ENCODE results near the gene RASSF5. TPM values are rescaled to one million over a fixed set of nuclear protein-coding genes. Genes with fewer than 3 reads are reported as not detected.

The RASSF5 gene
- total RNA-seq, 2 donors from 2014 or later: 9.9 to 17.5 TPM

- Histone ChIP-seq H3K36me3 (no peaks in the 10 kb centered on the region), H3K9me3 (no peaks in the 10 kb centered on the region), H3K4me3 (no peak overlapping the region), H3K27ac (no peak overlapping the region), H3K4me1 (peaks cover 0 to 10% of the 10 kb centered on the region in 2 donors), H3K27me3 (no peaks in the 10 kb centered on the region)
- no peak for TF ChIP-seq CTCF (IDR thresholded peaks at IDR 0.05)
- DNase-seq (ENCODE audit: low spot score): no peak
Measured at GRCh38 chr1:206518743-206519142, 11.4 kb downstream of the RASSF5 start.

GRCh38 chr1:206521127-206521526, 13.8 kb downstream of the RASSF5 start:
- no peak for TF ChIP-seq CTCF (IDR thresholded peaks at IDR 0.05)

GRCh38 chr1:206521694-206522402, 14.5 kb downstream of the RASSF5 start:
- DNase-seq (ENCODE audit: low spot score): no peak
- H3K4me1 ChIP-seq: peaks cover 0 to 5% of the 10 kb centered on the region in 2 donors
- no peaks in the 10 kb centered on the region for H3K27me3 ChIP-seq
- TF ChIP-seq CTCF (IDR thresholded peaks at IDR 0.05): no peak
- peak overlapping the region; percentile 8 to 57 for H3K27ac ChIP-seq
- H3K9me3 ChIP-seq: no peaks in the 10 kb centered on the region
- H3K36me3 ChIP-seq: no peaks in the 10 kb centered on the region
- H3K4me3 ChIP-seq: no peak overlapping the region

More at GRCh38 chr1:206521127-206521526, 13.8 kb downstream of the RASSF5 start:
- Histone ChIP-seq H3K27me3 (no peaks in the 10 kb centered on the region), H3K4me3 (no peak overlapping the region), H3K27ac (peak overlapping the region in 1 of 2 donors; percentile 57), H3K36me3 (no peaks in the 10 kb centered on the region), H3K4me1 (peaks cover 0 to 5% of the 10 kb centered on the region in 2 donors), H3K9me3 (no peaks in the 10 kb centered on the region)
- DNase-seq (ENCODE audit: low spot score): no peak

GRCh38 chr1:206524739-206525364, 17.5 kb downstream of the RASSF5 start:
- H3K27ac ChIP-seq: no peak overlapping the region
- no peaks in the 10 kb centered on the region for H3K9me3 ChIP-seq
- H3K4me3 ChIP-seq: no peak overlapping the region
- H3K4me1 ChIP-seq: peaks cover 0 to 5% of the 10 kb centered on the region in 2 donors
- DNase-seq (ENCODE audit: low spot score): no peak
- no peak for TF ChIP-seq CTCF (IDR thresholded peaks at IDR 0.05)
- H3K36me3 ChIP-seq: no peaks in the 10 kb centered on the region
- no peaks in the 10 kb centered on the region for H3K27me3 ChIP-seq

GRCh38 chr1:206526064-206526911, 19.0 kb downstream of the RASSF5 start:
- no peaks in the 10 kb centered on the region for H3K9me3 ChIP-seq
- TF ChIP-seq CTCF (IDR thresholded peaks at IDR 0.05): no peak

More at GRCh38 chr1:206526064-206526911, 19.0 kb downstream of the RASSF5 start:
- no peak overlapping the region for H3K27ac ChIP-seq
- DNase-seq (ENCODE audit: low spot score): no peak
- H3K36me3 ChIP-seq: no peaks in the 10 kb centered on the region
- H3K27me3 ChIP-seq: no peaks in the 10 kb centered on the region
- no peak overlapping the region for H3K4me3 ChIP-seq
- peaks cover 0 to 5% of the 10 kb centered on the region in 2 donors for H3K4me1 ChIP-seq

All from right atrium auricular region (tissue), 2 donors.